NCI-H1436 (cell line): Measurements from ENCODE around the gene ZACN.

Experiments used
- DNase-seq: peaks from one replicate; lab custom pipeline; 2025; lab: John Stamatoyannopoulos, UW

The ZACN gene

DNA sequence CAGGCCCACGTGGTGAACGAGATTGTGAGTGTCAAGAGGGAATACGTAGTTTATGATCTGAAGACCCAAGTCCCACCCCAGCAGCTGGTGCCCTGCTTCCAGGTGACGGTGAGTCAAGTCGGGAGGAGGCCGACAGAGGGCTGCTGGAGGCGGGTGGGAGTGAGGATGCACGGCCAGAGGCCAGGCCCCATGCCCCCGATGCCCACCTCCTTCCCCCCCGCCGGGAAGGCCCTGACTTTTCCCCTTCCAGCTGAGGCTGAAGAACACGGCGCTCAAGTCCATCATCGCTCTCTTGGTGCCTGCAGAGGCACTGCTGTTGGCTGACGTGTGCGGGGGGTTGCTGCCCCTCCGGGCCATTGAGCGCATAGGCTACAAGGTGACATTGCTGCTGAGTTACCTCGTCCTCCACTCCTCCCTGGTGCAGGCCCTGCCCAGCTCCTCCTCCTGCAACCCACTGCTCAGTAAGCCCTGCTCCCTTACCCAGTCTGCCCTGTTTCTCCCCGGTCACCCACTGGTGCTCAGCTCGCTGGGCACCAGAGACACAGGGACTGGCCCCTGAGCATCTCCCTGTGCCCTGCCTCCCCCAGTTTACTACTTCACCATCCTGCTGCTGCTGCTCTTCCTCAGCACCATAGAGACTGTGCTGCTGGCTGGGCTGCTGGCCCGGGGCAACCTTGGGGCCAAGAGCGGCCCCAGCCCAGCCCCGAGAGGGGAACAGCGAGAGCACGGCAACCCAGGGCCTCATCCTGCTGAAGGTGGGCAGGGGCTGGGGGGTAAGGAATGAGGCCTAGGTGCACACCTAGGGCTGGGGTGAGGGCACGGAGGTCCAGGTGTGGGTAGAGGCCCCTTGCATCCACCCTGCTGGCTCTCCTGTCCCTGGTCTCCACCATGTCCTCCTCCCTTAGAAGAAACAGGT, 2.6 kb downstream of the ZACN start:
- no peak for DNase-seq

DNA sequence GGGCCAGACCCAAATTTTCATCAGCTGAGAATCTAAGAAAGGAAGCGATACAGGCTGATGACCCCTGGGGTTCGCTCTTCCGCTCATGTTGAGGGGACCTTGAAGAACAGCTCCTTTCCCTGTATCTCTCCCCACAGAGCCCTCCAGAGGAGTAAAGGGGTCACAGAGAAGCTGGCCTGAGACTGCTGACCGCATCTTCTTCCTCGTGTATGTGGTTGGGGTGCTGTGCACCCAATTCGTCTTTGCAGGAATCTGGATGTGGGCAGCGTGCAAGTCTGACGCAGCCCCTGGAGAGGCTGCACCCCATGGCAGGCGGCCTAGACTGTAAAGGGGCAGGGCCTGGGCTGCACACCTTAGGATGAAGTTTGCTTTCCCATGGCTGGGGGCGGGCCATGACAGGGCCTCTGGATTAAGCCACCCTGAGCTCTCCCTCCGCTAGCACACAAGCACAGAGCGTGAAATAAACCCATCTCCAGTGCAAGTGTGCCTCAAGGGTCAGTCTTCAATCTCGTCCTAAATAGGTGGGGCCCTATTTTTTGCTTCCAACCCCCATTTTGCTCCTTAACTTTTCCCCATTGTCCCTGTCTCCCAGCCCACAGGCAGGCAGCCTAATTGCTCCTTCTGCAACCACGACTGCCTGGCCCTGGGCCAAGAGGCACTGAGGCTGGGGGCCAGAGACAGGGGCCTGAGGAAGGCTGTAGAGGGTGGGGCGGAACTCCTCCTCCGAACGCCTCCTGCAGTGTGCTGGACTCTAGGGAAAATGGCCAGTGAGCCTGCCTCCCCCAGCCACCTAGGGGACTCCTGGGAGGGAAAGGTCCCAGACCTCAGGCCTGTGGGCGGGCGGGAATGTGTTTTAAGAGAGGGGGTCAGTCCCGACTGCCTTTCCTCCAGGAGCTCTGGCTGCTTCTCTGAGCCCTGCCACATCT, 3.6 kb downstream of the ZACN start:
- DNase-seq, result no peak

DNA sequence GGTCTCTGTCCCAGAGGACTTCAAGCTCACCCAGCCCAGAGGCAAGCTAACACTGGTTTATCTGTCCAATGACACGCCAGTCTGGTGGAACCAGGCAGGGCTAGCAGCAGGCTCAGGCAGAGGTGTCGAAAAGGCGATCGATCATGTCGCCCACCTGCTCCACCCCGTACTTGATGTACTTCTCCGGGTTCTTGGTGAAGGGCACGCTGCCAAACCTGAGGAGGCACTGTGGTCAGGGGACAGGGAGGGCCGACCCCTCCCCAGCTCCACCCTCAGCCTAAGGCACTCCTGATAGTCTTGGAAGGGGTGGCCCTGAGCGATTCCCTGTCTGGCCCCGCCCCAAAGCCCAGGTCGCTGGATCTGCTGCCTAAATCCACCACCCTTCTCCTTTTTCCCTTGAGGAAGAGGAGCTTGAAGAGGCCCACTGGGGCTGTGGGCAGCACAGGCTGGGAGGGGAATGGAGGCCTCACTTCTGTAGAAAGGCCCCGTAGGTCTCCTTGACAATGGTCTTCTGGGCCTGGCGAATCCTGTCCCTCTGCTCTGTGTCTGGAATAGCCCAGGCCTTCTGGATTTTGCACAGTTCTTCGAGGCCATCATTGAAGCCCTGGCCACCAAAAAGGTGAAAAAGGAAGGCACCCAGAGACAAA, 4.7 kb downstream of the ZACN start:
- no peak for DNase-seq

DNA sequence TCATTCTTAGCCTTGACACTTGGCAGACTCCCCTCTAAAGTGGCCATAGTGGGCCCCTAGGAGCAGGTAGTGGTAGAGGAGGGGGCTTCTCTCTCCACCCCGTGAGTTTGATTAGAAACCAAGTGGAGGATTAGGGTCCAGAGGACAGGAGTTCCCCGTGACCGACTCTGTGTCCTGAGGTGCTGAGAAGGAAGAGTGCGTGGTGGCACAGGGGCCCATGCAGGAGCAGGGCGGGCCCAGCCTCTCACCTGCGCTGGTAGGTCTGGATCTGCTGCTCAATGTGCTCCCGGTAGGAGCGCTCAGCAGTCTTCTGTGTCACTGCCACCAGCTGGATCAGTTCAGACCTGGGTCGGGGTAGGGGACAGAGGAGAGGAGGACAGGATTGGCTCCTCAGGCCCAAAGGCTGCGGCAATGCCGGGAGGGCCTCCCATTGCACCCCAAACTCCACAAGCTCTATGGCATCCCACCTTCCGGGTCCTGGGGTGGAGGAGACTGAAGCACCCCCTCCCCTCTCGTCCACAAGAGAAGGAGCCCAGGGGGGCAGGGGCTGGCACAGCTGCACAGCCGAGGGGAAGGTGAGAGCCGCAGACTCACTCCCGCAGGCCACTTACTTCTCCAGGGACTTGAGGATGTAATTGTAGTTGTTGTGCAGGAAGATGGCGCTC, 6.2 kb downstream of the ZACN start:
- no peak for DNase-seq

DNA sequence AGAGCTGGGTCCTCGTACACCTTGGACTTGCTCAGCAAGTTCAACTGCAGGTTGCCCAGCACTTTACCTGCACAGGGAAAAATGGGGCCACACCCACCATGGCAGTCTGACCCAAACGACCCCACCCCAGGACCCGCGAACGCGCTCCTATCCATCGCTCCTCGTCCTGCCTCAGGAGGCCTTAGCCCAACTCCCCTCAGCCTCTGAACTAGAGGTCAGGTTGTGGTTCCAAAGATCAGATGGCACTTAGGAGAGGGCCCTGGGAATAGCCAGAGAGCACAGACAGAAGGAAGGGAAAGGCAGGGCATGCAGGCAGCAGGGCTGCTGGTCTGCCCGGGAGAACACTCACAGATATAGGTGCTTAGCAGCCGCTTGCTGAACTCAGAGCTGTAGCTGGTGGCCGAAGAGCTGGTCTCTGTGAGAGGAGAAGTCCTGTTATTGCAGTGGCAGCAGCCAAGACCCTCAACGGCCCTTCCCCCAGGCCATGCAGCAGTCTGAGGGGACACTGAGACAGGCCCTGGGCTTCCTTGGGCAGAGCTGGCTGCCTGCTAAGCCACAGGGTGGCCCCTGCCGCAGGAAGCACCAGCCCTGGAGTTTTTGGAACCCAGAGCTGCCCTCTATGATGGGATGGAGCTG, 6.9 kb downstream of the ZACN start:
- DNase-seq, result no peak

DNA sequence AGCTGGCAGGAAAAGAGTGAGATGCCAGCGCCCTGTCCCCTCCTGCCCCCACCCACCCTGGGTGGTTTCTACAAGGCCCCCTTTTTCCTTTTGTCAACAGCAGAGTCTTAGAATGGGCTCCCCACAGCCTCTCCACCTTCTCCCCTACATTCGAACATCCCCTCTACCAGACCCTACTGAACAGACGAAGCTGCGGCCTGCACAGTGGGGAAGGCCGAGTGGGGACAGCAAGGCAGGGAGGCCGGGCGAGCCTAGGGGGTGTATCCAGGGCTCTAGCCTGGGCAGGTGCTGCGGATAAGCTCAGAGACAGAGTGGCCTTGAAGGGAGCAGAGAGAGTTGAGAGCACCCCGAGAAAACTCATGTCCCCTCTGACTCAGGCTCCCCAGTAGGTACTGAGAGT, 7.4 kb downstream of the ZACN start:
- no peak for DNase-seq

DNA sequence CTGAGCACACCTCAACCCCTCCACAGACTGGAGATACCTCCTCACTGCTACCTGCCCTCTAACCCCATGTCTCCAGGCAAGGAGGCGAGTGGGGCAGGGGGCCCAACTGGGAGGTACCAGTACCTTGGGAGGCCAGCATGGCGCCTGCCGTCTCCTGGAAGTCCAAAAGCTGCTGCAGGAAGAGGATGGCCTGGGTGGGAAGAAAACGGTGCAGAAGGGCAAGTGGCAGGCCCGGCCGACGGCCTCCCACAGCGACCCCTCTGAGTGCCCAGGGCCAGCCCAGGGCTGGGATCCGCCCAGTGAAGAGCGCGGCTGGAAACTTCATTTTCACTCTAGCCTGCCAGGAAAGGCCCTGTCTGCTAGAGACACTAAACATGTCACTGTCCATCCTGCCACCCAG, 8.5 kb downstream of the ZACN start:
- no peak for DNase-seq

DNA sequence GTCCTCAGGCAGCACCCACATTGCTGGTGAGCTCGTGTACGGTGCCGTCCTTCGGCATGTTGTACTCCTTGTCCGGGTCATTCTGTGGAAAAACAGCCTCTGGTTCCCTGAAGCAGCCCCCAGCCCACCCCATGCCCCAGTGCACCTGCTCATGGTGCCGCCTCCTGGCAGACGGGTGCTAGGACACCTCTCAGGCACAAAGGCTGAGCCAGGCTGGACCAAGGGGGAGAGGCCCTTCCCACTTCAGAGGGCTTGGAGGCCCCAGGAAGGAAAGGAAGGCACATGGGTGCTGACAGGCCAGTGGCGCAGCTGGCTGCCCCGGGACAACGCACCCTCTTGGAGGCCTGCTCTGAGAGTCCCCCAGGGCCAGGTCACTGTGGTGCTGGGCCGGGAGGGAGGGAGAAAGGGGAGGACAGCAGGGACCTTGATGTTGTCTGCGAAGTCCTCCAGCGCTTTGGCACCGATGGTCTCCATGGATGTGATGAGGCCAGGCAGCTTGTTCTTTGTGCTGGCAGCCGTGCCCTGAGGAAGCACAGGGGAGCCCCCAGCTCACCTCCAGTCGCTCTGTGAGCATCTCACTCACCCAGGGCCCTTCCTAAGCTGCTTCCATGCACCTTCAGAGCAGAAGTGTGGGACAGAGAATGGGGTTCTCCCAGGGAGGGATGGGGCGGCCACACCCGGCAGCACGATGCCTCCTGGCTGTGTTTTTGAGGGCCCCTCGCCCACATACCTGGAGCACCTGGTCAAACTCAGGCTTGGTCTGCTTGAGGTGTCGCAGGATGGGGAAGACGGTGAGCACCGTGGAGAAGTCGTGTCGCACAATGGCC, 9.3 kb downstream of the ZACN start:
- no peak for DNase-seq

DNA sequence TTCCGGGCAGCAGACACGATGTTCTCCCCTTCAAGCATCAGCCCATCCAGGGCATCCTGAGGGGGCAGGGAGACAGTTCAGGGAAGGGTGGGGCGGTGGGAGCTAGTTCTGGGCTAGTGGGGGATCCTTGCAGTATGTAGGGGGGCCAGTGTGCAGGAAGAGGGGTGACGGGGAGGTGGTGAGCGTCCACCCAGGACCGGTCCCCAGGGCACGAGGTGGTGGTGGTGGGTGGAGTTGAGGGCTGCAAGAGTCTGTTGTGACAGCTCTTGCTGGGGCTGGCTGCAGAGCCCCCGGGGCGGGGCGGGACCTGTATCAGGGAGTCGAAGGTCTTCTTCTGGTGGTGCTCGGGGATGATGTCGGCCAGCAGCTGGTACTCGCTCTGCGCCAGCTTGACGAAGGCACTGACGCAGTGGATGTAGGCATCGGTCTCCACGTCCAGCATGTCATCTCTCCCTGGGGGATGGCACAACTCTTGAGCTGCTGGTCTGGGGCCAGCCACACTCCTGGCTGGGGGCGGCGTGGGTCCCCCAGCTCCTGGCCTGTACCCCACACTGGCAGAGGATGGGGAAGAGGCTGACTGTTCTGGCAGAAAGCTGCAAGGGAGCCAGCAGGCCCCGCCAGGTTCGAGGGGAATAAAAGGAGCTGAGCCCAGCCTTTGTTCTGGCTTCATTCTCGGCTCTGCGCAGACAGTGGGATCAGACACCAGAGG, 10.0 kb downstream of the ZACN start:
- DNase-seq, result no peak

DNA sequence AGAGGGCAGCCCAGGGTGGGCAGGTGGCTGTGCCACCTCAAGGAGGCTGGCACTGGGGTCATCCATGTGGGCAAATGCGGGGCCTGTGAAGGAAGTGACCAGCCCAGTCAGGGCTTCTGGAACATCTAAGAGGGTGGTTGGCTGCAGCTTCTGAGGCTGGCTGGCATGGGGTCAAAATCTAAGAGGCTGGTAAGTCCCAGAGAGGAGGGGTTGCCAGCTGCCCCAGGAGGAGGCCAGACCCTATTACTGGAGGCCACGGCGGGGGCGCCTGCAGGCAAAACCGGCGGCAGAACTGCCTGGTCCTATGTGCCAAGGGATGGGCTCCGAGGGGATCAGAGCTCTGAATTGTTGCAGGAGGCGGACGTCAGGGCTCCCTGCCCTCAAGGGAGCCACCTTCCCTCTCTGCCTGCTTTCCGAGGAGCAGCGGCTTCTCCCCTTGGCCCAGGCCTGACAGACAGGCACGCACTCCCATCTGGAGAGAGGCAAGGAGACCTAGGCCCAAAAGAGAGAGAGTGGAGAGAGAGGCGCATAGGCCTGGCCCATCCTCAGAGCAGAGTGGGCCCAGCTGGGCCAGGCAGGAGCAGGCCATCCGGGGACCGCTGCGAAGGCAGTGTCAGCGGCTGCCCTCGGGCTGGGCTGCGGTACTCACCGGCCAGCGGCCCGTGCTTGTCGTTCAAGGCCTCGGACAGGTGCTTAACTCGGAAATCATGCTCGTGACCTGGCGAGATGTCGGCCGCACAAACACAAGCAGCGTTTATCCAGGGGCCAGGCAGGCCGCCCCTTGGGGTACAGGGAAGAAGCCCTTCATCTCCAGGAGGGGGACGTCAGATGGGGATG, 10.9 kb downstream of the ZACN start:
- DNase-seq, result no peak

DNA sequence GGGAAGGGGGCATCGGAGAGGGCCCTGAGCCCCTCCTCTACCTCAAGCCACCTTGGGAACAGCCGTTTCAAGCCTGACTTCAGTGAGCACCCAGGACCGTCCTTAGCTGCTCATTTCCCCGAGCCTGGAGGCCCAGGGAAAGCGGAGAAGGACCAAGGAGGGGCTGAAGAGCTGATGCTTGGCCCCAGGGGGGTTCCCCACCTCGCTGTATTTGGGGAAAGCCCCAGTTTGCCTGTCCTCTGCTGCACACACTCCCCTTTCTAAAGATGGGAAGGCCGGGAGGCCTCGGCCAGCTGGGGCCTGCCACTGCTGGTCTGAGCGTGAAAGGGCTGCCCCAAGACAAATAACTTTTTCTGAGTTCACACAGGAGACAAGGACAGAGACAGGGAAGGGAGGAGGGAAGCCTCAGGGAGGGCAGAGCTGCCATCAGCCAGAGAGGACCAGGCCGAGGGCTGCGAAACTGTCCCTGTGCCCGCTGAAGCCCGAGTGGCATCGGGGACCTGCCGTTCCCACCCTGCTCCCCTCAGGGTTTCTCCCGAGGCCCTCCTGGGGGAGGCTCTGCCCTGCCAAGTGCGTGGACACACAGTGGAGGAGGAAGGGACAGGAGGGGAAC, 11.6 kb downstream of the ZACN start:
- DNase-seq, result no peak

DNA sequence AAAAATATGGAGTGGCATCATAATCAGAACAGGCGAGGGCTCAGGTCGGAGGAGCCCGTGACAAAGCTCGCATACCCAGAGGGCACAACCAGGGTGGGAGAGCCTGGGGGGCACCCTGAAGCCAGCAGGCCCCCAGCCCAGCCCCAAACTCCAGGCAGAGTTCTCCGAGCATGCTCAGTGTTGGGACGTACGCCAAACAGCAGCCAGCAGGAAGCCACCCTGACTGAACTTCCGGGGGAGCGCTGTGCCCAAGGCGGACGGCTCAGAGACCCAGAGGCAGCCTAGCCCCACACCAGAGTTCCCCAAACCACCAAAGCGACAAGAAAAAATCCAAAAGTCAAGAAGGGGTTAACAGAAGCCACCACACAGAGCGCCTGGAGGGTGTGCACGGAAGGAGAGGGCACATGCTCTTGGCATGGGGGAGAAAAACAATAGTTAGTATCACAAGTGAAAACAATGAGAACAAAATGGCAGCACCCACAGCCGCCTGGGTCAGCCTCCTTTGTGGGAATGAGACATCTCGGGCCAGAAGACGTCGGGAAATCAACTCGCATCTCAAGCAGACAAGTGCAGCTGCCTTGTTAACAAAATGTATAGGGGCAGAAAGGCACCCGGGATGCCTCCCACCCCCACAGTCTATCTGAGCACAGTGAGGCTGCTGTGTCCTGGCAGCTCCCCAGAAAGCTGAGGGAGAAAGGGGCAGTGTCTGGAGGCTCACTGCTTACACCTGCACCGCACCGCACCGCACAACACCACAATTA, 12.7 kb downstream of the ZACN start:
- no peak for DNase-seq

DNA sequence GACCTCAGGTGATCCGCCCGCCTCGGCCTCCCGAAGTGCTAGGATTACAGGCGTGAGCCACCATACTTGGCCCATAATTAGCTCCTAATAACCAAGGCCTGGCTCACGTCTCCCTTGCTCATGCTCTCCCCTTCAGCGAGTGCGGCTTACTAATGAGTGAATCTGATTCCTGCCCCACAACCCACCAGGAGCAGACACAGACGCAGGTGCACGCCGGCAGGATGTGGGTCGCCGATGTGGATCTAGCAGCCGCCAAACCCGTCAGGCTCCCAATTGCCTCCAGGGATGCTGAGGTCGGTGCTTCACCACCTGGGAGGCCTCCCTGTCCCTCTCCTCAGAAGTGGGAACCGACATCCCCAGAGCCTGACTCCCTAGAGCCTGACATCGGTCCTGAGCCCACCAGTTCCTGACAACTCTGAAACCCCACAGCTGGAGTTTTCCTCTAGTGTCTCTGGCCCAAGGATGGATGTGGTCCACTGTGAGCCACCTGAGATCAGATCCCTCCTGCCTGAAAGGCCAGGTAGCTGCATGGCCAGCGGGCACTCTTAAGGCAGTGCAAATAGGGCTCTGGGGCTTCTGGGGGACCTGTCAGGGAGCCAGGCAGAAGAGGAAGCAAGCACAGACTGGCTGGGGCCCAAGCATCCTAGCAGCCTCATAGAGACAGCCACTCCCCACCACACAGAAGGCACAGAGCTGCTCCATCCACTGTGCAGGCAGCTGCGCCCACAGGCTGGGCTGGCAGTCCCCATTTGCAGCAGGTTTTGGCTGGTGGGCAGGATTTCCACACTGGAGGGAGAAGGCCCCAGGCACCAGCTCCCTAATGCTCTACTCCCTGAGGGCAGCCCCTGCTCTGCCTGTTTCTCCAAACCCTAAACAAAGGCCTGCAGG, 13.8 kb downstream of the ZACN start:
- DNase-seq, result no peak

DNA sequence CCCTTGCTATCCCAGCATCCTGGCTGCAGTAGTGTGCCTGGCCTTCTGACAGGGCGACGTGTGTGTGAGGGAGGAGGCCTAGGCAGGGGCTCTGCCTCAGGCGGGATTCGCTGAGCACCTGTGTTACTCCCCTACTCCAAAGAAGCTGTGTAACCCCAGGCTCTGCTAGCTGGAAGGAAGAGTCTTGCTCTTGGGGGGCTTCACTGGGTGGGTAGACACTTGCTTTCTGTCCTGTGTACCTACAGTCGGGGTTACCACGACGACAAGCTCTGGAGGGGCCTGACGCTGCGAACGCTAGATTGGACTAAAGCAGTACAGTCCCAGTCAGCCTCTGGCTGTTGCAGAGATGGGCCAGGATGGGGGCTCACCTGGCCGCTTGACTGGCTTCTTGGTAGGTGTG, 15.1 kb downstream of the ZACN start:
- no peak for DNase-seq

DNA sequence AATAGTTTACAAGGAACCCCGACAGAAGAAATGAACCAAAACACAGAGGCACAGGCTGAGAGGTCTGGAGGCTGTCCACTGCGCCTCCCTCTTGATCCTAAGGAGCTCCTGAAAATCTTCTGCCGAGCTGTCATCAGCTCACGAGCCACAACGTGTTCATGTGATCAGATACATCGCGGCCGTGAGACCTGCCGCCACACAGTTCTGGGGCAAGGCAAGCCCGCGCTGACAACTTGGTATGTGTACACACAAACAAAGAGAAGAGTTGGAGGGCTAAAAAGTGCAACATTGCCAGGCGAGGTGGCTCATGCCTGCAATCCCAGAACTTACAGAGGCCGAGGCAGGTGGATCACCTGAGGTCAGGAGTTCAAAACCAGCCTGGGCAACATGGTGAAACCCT, 17.0 kb downstream of the ZACN start:
- no peak for DNase-seq

DNA sequence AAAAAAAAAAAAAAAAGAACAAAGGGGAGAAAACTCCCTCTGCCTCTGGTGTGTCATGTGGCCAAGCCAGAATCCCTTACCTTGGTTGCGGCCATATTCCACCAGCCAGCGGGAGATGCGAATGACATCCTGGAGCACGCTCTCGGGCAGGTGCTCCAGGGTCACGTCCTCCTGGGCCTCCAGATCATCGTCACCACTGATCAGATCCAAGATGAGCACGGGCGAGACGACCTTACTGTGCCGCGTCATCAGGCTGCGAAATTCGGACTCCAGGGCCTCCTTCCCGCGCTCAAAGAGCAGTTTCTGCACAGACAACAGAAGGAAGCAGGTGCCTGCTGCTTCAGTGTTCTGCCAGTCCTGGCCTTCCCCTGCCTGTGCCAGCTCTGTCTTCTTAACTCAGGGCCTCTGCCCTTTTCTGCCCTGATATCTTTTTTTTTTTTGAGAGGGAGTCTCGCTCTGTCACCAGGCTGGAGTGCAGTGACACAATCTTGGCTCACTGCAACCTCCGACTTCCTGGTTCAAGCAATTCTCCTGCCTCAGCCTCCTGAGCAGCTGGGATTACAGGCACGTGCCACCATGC, 18.8 kb downstream of the ZACN start:
- no peak for DNase-seq

DNA sequence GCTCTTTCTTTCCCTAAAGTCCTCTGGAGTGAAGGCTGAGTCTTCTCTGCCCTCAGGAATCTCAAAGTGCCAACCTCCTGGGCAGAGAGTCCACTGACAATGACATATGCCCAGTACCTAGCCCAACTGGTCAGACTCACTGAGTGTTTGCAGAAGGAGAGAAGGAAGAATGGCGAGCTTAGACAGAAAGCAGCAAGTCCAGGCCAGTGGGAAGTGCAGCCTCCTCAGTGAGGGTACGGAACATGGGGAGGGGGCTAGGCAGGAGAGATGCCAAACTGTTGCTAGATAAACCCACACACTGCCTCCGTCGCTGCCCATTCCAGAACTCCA, 23.9 kb downstream of the ZACN start:
- no peak for DNase-seq
